Right ventricle myocardium superior (tissue), 1 donor: ENCODE data around the gene ACLY. TPM values are rescaled to one million over a fixed set of nuclear protein-coding genes. Genes with fewer than 3 reads are reported as not detected.

Source experiments
- ATAC-seq: fragments of 200-7000 bp; cut with Tn5 transposase; one replicate; pipeline ENCODE4 v1.9.1; 2020; ENCODE audit warnings: mild to moderate bottlenecking; ENCODE audit not compliant: poor library complexity
- DNase-seq: peaks from one replicate; pipeline ENCODE4 v3.0.0-alpha.2; 2020
- intact Hi-C: fragments of 100-400 bp; cut with DNase I; formaldehyde crosslinking; loops from one replicate; pipeline ENCODE4 v1.11.2; 2022
- total RNA-seq: library from RNA; stranded (reverse); fragmentation: NEBNext Ultra II Directional; extraction: Animal tissue kit (Norgen Biotek cat#: 25700); gene quantifications from one replicate; pipeline ENCODE4 v1.2.1, GENCODE V29; 2021
- donor health status: DM: no; HTN: yes; CAD: no; lungs with severe emphysema.

Gene ACLY
- total RNA-seq, 1 donor from 2014 or later = 24.0 TPM

DNA sequence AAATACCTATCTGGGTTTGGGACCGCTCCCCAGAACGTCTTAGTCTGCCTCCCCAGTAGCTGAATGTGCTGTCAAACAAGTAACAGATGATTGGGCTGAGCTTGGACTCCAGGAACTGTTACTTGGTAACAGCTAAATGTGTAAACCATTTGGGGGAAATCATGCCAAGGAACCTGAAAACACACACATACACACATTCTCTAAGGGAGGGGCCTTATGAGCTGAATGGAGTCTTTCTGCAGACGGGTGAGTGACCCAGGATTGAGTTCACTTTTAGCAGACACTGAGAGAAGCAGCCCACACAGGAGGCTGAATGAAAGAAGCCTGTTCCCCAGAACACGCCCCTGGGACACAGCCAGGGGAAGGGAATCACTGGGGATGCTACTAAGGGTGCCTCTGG, 1.6 kb downstream of the ACLY start:
- DNase-seq (peak; percentile 31), ATAC-seq (no peak)
- intact Hi-C loops = no loop called here

DNA sequence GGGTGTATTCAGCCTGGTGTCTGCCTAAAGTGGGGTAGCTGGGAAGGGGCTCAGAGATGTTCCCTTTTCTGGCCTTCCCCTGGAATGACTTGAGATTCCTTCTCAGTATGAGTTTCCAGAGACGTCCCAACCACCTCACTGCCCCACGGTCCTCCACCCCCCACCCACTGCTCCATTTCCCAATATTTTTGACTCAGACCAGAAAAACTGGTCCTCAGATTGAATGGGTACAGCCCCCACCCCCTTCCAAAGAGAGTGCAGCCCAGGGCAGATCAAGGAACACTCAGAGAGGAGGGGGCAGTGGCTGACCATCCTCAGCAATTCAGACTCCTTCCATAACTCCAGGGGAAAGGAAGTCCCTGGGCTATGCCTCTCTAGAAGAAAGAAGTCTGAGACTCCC, 3.2 kb downstream of the ACLY start:
- no peak for ATAC-seq
- no peak for DNase-seq
- intact Hi-C loops = no loop called here

DNA sequence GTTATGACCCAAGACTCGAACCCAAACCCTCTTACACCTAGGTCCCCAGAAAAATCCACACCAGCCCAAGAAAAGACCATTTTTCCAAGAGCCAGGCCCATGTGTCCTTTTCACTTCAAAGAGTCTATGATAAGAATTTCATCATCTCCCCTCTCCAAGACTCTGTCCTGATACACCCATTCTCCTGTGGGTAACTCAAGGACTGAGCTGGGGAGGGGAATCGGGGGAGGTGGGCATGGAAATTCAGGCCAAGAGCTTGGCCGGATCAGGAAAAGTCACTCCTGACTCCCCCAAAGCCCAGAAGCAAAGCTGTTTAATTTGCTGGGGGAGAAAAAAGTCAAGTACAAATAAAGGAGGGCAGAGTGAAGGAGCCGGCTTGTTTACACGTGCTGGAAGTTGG, 3.7 kb downstream of the ACLY start:
- no peak for ATAC-seq
- intact Hi-C loops = no loop called here
- no peak for DNase-seq

DNA sequence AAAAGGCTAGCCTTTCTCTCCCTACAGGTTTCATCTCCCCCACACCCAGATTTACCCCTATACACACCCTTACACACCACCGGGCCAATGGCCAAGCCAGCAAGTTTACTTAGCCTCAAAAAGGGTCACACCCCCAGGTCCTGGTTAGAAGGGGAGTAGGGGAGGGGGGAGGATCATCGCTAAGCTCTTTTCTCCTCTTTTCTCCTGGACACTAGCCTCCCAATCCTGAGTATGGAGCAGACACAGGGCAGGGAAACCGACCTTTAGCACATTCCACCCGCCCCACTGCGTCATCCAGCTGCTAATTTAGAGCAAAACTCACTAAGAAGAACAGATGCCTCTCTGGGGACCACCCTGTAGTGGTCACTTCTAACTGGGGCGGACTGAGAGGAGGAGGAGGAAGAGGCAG, 4.4 kb downstream of the ACLY start:
- intact Hi-C loops = no loop called here
- DNase-seq = peak; percentile 54
- ATAC-seq = no peak

DNA sequence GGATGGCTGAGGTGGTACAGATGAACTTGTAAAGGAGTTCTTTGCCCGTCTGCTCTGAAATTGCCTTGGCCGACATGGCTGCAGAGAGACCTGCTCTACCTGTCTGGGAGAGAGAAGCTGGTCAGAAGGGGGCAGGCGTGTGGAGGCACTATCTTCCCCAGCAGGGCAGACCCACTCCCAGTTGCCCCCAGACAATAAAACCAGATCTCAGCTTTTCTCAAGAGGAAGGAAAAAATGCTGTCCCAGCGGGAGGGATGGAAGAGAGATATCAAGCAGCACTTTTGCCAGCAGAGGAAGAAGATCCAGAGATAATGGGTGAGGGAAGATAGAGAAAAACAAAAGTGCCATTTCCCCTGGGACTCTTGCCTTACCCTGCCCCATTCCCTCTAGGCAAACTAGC, 5.0 kb downstream of the ACLY start:
- no peak for DNase-seq
- intact Hi-C loops = no loop called here

DNA sequence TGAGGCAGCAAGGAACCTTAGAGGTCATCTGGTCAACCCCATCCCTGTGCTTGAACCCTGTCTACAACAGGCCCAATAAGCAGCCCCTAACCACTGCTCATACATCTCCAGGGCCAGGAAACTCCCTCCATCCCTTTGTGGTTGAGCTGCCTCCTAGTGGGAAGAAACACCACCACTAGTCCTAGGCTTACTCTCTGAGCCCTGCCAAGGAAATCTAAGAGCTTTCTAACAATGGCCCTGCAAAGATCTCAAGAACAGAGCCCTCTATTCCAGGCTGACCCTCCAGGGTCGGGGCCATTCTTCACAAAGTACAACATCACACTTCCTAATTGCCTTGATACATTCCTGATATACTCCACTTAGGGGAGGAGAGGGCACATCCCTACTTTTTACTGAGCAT, 5.8 kb downstream of the ACLY start:
- intact Hi-C loops = no loop called here
- ATAC-seq = no peak
- no peak for DNase-seq

More for the DNA sequence above, 5.0 kb downstream of the ACLY start:
- no peak for ATAC-seq

DNA sequence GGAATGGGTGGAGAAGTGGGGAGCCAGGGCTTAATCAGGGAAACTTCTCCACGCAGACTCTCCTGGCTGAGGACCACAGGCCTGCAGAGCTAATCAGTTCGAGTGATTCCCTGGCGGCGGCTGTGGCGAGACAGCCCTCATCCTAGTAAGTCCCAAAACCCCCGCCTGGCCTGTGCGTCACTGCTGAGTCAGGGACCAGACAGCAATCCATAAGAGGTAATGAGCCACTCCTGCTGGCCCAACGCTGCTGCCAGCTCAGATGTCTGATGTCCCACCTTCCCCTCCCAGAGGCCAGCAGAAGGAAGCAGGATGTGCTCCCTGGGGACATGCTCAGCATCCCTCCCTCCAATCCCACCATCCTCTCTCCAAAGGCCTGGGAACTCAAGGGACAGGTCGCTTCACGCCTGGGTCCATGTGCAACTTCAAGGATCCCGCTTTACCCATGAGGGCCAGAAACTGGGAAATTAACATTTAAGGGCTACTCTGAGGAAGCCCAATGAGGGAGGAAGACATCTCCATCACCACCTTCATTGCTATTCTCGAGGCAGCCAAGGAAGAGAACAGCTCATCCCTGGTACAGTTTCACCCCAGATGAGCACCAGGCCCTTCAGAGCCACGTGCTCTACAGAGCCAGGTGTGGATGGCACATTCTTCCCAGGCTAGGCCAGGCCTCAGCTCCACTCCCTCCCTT, 7.9 kb downstream of the ACLY start:
- intact Hi-C loops = no loop called here
- DNase-seq (no peak), ATAC-seq (no peak)

DNA sequence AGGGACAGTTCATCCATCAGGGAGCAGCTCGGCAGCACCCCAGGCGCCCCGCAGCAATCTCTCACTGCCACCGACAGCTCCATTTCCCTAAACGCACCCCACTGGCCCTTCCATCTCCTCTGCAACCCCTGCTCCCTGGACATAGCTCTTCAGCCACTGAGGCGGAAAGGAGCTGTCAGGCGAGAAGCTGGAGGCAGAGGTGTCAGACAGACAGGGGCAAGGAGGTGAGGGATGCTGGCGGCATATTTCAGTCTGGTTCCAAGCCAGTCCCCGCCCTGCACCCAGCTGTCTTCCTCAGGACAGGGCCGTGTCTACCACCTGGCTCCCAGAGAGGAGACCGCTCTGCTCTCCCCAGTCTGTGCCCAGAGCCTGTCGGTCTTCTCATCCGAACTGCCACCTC, 9.7 kb downstream of the ACLY start:
- intact Hi-C loops = no loop called here
- DNase-seq = no peak
- no peak for ATAC-seq

DNA sequence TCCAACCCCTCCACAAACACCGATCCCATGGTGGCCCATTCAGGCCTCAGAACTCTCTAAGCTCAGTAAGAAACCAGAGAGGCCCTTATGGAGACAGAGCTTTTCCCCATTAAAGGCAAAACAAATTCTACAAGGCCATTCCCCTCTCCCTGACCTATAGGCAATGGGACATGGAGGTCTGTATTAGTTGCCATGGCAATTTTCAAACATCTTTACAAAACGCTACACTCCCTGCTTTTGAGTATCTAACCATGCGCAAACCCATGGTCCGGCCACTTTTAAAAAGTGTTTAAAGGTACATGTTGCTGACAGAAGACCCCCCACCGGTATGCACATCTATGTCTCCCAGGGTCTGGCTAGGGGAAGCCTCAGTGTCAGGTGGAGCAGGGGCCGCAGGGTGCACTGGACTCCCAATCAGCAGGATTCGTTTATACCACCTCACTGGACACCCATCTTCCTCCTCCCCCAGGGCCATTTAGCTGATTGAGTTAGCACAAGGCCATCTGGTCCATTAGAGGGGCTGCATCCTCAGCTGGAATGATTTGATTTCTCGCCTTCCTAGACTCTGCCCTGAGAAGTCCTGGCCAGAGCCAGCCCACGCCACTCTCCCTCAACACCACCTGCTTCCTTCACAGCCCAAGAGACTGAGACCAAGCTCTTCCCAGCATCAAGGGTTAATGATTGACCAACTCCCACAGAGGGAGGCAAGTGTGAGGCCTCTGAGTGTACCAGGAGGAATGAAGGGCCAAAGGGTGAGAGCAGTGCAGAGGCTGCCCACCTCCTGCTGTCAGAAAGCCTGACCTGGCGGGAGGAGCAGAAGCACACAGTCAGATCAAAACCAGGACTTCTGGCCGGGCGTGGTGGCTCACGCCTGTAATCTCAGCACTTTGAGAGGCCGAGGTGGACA, 10.9 kb downstream of the ACLY start:
- ATAC-seq (no peak), DNase-seq (no peak)
- intact Hi-C loops = no loop called here

DNA sequence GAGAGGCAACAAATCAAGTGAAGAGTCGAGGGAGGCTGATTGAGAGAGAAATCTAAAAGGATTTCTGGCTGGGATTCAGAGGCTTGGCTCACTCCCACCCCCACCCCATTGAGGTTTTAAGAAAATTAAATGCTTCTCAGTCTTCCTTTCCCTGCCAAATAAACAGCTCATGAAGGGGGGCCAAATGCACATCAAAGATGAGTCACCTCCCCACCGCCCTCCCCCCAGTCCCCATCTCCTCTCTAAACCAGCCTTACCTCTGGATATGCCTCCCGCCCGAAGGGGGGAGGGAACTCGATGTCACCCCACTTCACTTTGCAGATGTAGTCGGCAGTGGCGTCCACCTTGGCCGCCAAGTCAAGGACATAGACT, 11.6 kb downstream of the ACLY start:
- no peak for ATAC-seq
- no peak for DNase-seq
- intact Hi-C loops = no loop called here

DNA sequence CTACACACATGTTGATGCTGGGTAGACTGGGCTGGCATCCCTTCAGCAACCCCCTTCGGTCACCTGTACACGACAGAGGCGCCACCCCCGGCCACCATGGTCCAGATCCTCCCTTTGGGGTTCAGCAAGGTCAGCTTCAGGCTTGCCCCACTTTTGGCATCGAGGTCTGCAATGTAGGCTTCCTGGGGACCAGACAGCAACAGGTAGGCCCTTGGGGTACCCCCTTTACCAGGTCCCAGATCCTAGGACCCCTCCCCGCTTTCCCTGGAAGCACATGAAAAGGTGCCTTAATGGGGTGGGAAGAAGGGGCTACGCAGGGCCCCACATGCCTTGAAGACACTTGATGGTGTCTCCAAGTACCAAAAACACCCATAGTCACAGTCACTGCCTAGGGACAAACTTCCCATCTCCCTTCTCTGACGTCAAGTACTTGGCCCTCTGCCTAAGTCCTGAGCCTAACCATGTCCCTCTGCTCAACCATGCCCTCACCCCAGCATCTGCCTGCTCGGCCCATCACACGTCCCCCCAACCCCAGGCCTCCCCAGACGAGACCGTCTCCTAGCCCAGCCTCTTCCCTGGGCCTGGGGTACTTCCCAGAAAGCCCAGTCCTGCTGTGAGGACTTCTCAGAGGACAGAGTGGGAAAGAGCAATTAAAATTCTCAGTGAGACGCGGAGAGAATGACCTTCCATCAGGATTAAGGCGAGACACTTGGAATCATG, 12.1 kb downstream of the ACLY start:
- DNase-seq (no peak), ATAC-seq (peak; percentile 39)
- intact Hi-C loops = no loop called here

DNA sequence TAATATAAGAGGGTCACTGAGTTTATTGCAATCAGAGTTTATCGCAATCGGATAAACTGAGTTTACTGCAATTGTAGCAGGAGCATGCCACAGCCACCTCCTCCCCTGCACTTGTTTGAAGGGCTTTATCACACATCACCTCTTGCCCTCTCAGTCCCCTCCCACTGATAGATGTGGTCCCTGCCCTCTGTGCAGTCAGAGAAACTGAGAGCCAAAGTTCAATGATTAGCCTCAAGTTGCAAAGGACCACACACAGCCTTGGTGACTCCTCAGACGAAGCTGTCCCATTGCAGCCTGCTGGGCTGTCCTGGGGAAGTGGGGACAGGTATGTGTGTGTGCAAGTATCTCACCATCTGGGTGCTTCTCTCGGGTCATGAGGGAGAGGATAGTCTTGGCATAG, 13.6 kb downstream of the ACLY start:
- intact Hi-C loops = no loop called here
- ATAC-seq = no peak
- no peak for DNase-seq

DNA sequence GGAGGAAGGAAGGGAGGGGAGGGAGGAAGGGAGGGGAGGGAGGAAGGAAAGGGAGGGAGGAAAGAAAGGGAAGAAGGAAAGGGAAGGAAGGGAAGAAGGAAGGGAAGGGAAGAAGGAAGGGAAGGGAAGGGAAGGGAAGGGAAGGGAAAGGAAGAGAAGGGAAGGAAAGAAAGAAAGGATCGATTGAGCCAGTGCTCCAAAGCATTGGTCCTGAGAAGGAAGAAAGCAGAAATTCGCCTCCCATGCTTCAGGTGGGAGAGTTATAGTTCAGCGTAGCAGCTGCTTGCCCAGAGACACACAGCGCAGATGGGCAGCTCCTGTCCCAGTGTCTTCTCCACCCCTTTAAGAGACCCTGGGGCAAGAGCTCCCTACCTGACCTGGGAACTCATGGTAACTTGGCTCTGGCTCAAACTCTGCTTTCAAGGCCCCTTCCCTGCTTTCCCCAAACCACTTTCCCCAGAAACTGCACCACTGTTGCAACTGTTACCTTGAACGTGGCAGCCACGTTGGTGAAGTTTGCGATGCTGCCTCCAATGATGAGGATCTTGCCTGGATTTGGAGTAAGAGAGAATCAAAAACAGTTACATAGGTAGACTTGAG, 14.4 kb downstream of the ACLY start:
- ATAC-seq (no peak), DNase-seq (no peak)
- intact Hi-C loops = no loop called here

DNA sequence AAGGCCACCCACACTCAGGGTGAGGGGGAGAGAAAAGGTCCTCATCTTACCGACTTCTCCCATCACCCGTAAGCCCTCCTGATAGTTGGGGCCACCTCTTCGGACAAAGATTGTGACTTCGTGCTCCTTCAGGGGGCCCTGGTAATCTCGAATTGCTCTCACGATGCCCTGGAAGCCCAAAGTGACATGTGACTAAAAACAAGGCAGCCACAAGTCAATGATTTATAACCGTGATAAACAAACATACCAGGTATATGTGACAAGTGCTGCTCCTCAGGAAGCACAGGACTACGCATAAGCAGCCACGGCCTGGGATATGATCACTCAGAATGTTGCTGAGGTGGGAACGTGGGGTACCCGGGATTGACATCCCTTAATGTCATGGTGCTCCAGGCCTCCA, 17.1 kb downstream of the ACLY start:
- intact Hi-C loops = no loop called here
- no peak for DNase-seq
- ATAC-seq = no peak

DNA sequence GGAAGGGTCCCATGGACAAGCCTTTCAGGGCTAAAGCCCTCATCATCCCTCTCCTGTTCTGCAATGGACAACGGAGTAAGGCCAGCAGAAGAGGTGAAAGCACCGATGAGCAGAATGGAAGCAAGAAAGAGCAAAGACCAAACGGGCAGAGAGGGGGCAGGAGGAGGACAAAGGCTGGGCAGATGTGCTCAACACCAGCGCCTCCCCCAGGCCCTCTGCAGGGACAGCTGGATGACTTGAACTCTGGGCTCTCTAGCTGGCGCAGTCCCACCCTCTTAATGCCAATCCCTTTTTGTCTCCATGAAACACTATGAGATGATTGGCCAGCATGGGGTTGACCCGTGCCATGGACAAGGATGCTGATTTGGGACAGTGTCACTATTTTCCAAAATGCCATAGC, 22.0 kb downstream of the ACLY start:
- ATAC-seq = no peak
- DNase-seq = no peak
- intact Hi-C loops = no loop called here

DNA sequence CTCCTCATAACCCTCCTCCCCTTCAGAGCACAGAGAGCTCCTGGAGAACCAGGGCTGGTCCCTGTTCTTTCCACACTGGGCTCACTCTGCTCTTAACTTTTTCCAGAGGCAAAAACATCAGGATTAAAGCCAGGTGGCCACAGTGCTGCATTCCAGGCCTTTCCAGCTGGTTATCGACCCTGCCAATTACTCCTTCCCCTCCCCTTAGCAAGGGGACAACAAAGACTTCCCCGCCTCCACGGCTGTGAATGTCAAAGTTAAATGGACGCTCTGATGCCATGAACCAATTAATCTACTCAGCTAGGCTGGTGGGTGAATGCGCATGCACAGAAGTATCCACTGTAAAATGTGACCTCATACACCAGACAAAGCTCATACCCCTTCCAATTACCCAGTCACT, 23.1 kb downstream of the ACLY start:
- intact Hi-C loops = no loop called here
- ATAC-seq (peak; percentile 80), DNase-seq (no peak)

DNA sequence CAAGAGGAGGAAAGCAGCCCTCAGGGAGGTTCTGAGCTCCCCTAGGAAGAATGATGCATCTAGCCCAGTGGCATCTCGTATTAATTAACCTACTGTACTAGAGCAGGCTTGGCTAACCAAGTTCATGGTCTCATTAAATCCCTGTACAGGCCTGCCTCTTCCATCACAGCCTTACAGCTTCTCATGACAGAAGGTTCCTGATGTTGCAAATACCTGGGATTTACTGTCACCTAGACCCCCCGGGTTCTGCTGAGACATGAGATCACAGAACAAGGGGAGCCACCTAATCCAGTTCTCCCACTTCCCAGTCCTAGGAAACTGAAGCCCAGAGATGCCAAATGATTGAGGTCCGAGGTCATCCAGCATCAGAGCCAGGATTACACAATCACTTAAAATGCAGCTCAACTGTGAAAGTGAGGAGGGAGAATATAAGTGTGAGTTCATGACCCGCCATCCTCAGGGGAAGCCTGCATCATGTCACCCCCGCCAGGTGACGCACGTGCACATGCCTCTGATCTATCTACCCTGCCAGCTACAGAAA, 23.9 kb downstream of the ACLY start:
- intact Hi-C loops = no loop called here
- DNase-seq = no peak

DNA sequence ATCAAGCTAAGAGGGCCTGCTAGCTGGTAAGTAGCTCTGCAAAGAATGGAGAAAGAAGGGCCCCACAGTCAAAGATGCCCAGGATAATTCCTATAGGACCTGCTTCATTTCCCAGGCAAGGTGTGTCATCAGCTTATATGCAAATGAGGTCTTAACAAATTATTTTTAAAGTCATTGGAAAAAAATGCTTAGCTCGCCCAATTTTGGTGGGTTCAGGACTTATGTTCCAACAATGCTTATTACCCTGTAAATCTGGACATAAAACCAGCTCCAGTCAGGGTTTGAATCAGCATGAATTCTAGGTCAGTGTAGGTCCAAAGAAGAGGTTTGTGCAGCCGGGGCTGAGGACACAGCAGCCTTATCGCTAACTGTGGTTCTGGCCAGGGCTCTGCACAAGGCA, 25.4 kb downstream of the ACLY start:
- ATAC-seq (no peak), DNase-seq (no peak)
- intact Hi-C loops = no loop called here

More for the DNA sequence above, 23.9 kb downstream of the ACLY start:
- ATAC-seq = peak; percentile 82

DNA sequence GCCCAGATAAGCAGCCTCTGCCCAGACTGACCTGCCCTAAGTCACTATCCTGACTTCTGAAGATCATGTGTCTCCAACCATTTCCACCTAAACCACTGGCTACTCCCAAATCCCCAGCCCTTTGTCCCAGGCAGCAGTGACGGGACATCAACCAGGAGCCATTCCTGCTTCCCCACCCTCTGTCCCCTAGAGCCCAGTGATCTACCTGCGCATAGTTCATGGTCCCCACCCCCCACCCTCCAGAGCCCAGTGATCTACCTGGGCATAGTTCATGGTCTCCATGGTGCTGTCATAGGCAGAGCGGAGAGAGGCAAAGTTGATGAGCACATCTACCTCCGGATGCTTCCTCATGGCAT, 26.8 kb downstream of the ACLY start:
- ATAC-seq (no peak), DNase-seq (no peak)
- intact Hi-C loops = no loop called here
